ENCODE data around the gene KCNJ10. TPM values are rescaled to one million over a fixed set of nuclear protein-coding genes. Genes with fewer than 3 reads are reported as not detected.

The KCNJ10 gene
- total RNA-seq, 2 donors from 2014 or later = not detected

DNA sequence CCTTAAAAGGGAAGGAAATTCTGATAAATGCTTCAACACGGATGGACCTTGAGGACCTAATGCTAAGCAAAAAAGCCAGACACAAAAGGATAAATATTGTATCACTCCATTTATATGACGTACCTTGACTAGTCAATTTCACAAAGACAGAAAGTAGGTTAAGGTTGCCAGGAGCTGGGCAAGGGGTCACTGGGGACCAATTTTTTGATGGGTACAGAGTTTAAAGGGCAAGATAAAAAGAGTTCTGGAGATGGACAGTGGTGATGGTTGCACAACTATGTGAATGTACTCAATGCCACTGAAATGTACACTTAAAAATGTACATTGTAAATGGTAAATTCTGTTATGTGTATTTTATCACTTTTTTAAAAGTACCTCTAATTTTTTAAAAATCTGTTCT lies 83.9 kb downstream of the KCNJ10 start:
- H3K4me1 ChIP-seq (replicated peaks) = no peaks in the 10 kb centered on the region
- 92% methylated on average over 2 of the region's 2 CpGs for WGBS
- H3K9me3 ChIP-seq = no peaks in the 10 kb centered on the region
- H3K27me3 ChIP-seq (replicated peaks; ENCODE audit: insufficient read depth) = no peaks in the 10 kb centered on the region
- intact Hi-C loops (cut with DNase I) = no loop called here
- no peak overlapping the region for H3K27ac ChIP-seq
- no peak overlapping the region for H3K4me3 ChIP-seq
- TF ChIP-seq, protein P1, sequence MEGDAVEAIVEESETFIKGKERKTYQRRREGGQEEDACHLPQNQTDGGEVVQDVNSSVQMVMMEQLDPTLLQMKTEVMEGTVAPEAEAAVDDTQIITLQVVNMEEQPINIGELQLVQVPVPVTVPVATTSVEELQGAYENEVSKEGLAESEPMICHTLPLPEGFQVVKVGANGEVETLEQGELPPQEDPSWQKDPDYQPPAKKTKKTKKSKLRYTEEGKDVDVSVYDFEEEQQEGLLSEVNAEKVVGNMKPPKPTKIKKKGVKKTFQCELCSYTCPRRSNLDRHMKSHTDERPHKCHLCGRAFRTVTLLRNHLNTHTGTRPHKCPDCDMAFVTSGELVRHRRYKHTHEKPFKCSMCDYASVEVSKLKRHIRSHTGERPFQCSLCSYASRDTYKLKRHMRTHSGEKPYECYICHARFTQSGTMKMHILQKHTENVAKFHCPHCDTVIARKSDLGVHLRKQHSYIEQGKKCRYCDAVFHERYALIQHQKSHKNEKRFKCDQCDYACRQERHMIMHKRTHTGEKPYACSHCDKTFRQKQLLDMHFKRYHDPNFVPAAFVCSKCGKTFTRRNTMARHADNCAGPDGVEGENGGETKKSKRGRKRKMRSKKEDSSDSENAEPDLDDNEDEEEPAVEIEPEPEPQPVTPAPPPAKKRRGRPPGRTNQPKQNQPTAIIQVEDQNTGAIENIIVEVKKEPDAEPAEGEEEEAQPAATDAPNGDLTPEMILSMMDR (IDR thresholded peaks at IDR 0.05) = no peak
- no peak for TF ChIP-seq POLR2AphosphoS5 (IDR thresholded peaks at IDR 0.05)
- no peak for TF ChIP-seq POLR2A (IDR thresholded peaks at IDR 0.05)
- H3K36me3 ChIP-seq = no peaks in the 10 kb centered on the region
- DNase-seq (ENCODE audit: low spot score) = no peak

DNA sequence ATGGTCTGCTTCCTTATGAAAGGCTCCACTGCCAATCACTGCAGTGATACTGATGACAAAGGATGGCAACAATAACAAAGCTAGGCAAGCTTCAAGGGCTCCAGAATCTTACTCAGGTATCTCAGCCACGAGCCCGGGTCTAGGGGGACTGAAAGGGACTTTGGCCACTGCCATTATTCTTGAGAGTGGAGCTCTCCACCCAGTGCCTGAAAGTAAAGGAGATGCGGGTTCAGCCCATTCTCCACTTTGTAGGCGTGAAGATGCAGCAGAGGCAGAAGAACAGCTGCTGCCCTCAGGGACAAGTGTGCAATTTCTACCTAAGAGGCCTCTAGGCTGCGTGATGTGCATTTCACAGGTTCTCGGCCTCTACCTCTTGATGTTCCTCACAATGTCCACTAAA lies 84.5 kb downstream of the KCNJ10 start:
- Histone ChIP-seq H3K27me3 (replicated peaks; ENCODE audit: insufficient read depth) (no peaks in the 10 kb centered on the region), H3K27ac (no peak overlapping the region), H3K4me3 (no peak overlapping the region), H3K36me3 (no peaks in the 10 kb centered on the region), H3K4me1 (replicated peaks) (no peaks in the 10 kb centered on the region), H3K9me3 (no peaks in the 10 kb centered on the region)
- intact Hi-C loops (cut with DNase I) = no loop called here
- no peak for DNase-seq (ENCODE audit: low spot score)
- TF ChIP-seq, protein P1 (IDR thresholded peaks at IDR 0.05) = no peak
- TF ChIP-seq POLR2A (IDR thresholded peaks at IDR 0.05) (no peak), POLR2AphosphoS5 (IDR thresholded peaks at IDR 0.05) (no peak)
- 90% methylated on average over 6 of the region's 6 CpGs for WGBS

DNA sequence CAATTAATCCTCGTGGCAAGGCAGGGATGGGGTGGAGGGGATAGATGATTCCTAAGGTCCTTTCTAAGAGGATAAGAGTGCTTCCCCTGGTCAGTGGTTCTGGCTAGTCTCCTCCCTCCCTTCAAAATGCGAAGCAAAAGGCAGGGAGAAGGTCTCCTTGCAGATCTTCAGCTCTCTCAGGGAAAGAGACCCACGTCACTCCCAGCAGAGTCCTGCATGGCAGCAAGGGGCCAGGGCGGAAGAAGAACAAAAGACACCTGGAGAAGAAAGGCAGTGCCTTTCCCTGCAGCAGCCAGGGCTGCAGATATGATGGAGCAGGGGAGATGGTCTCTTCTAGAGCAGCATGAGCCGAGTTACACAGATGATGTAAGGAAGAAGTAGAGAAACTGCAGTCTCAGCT lies 86.3 kb downstream of the KCNJ10 start:
- no peaks in the 10 kb centered on the region for H3K9me3 ChIP-seq
- no peak for DNase-seq (ENCODE audit: low spot score)
- no peaks in the 10 kb centered on the region for H3K27me3 ChIP-seq (replicated peaks; ENCODE audit: insufficient read depth)
- no peaks in the 10 kb centered on the region for H3K36me3 ChIP-seq
- no peak overlapping the region for H3K27ac ChIP-seq
- intact Hi-C loops (cut with DNase I) = no loop called here
- 73% methylated on average over 5 of the region's 5 CpGs for WGBS
- H3K4me3 ChIP-seq = no peak overlapping the region
- no peaks in the 10 kb centered on the region for H3K4me1 ChIP-seq (replicated peaks)
- TF ChIP-seq POLR2AphosphoS5 (IDR thresholded peaks at IDR 0.05) (no peak), POLR2A (IDR thresholded peaks at IDR 0.05) (no peak)
- TF ChIP-seq, protein P1 (IDR thresholded peaks at IDR 0.05) = no peak

- no peaks in the 10 kb centered on the region for H3K4me1 ChIP-seq (replicated peaks)
- no peaks in the 10 kb centered on the region for H3K36me3 ChIP-seq
- H3K9me3 ChIP-seq = no peaks in the 10 kb centered on the region
- no peak for DNase-seq (ENCODE audit: low spot score)
- H3K4me3 ChIP-seq = no peak overlapping the region
- no peak overlapping the region for H3K27ac ChIP-seq
- 89% methylated on average over 5 of the region's 6 CpGs for WGBS
- intact Hi-C loops (cut with DNase I) = no loop called here
- no peaks in the 10 kb centered on the region for H3K27me3 ChIP-seq (replicated peaks; ENCODE audit: insufficient read depth)
- TF ChIP-seq, protein P1 (IDR thresholded peaks at IDR 0.05) = no peak
- TF ChIP-seq POLR2A (IDR thresholded peaks at IDR 0.05) = no peak
Observed at GRCh38 chr1:159982280-159982679, 87.7 kb downstream of the KCNJ10 start.

DNA sequence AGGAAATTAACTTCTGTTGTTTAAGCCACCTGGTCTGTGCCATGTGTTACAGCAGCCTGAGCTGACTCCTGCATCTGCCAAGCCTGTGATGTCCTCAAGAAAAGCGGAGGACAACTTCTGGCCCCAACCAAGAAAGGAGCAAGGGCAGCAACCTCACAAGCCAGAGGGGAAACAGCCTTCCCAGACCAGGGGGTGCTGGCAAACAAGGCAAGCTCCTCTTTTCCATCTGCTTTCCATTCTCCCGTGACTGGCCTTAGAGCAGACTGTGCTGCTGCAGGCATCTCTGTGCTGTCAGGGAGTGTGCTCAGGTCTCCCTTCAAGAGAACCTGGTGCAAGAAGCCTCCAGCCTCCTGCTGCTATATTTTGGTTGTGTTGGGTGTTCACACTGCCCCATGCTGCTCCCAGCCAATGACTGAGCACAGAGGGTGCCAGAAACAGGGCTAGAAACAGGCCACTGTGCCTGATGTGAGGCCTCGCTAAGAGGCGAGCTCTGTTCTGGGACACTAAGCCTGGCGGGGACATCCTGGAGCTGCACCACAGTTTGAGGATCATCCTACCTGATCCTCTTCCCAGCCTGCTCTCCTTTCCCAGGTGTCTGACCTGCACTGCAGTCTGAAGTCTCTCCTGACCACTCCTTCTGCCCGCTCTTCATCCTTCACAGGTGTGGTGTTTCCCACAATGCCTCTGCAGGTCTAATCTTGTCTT lies 88.5 kb downstream of the KCNJ10 start:
- no peak for DNase-seq (ENCODE audit: low spot score)
- WGBS = 95% methylated on average over 6 of the region's 6 CpGs
- Histone ChIP-seq H3K4me3 (no peak overlapping the region), H3K9me3 (no peaks in the 10 kb centered on the region), H3K27me3 (replicated peaks; ENCODE audit: insufficient read depth) (no peaks in the 10 kb centered on the region), H3K27ac (no peak overlapping the region), H3K4me1 (replicated peaks) (no peaks in the 10 kb centered on the region), H3K36me3 (no peaks in the 10 kb centered on the region)
- TF ChIP-seq, protein P1 (IDR thresholded peaks at IDR 0.05) = no peak
- TF ChIP-seq POLR2AphosphoS5 (IDR thresholded peaks at IDR 0.05) (no peak), POLR2A (IDR thresholded peaks at IDR 0.05) (no peak)
- intact Hi-C loops (cut with DNase I) = no loop called here
